Measurements from ENCODE around the gene FAM72B.
"Not testable (repeated sequence)": the region's sequence is repeated elsewhere in the genome, so short reads cannot be mapped to it uniquely, and the experiment has no call there.

FAM72B gene

DNA sequence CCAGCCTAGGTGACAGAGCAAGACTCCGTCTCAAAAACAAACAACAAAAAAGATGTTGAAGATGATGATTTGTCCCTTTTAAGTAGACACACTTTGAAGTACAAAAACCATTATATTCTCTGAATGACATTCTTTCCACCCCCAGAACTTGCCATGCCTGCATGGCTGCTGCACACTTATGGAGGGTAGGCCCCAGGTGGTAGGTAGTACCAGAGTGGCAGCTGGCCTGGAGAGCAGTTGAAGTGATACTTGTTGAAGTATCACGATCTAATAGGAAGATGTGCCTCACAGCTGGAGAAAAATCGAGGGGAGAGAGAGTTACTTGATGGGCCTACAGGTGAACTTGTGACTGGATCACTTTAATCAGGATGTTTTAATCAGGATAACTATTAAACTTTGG lies 15.6 kb upstream of the FAM72B start:
- not testable (repeated sequence) for DNase-seq

DNA sequence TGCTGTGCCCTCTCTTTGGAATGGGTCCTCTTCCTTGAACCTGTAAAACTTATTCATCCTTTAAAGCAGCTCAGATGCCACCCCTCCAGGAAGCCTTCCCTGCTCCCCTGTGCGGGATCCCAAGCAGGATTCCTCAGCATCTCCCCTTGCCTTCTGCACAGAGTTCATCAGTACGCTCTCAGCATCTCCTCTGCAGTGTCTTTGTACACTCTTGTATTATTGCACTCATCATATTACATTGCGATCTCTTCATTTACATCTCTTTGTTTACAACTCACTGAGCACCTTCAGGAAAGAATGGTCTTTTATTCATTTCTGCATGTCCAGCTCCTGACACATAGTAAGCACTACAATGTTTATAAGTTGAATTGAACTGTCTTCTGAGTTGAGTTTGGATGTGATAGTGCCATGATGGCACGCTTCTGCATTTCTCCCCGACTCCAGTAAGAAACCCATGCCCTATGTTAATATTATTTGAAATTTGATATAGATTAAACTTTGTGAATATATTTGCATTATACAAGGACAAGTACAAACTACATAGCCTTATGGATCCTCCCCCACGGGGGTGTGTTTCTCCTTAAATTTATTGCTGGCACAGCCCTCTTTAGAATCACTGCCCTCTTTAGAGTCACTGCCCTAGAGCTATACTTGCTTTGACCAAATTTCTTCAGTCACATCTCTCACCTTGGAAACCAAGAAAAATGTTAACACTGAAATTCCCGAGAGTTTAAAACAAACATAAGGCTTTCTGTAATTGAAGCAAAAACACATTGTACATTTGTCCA lies 13.1 kb upstream of the FAM72B start:
- not testable (repeated sequence) for DNase-seq

DNA sequence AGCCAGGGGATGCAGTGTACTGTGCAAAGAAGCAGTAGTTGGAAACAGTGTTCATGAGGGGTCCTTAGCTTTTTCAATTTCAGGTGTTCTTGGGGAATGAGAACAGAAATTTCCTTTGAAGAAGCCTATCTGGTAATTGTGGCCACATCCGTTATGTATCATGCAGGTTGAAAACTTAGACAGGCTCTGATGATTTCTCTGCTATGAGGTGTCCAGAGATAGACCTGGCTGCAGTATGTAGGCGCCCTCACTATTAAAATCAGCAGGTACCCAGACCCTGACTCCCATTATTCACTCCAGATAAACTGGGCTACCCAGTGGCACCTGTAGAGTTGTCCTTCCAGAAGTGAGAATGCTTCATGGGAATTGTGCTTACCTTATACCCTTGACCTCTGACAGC lies 8.4 kb upstream of the FAM72B start:
- DNase-seq, result not testable (repeated sequence)

DNA sequence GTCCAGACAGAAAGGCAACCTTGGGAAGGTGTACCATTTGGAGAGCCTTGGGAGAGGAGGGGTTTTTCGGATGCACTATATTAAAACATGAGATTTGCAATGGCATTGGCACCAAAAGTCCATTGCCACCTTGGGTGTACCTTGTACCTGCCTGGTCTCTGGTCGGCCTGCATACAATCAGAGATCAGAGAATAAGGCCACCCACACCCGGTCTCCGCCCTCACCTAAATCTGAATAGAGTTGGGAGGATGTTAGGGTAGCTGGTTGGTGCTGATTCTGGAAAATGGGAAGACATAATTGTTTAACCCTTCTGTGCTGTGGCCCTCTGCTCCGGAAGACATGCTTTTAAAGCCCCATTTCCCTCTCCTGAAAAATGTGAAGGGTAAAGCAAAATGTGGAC lies 3.8 kb upstream of the FAM72B start:
- DNase-seq, result not testable (repeated sequence)

DNA sequence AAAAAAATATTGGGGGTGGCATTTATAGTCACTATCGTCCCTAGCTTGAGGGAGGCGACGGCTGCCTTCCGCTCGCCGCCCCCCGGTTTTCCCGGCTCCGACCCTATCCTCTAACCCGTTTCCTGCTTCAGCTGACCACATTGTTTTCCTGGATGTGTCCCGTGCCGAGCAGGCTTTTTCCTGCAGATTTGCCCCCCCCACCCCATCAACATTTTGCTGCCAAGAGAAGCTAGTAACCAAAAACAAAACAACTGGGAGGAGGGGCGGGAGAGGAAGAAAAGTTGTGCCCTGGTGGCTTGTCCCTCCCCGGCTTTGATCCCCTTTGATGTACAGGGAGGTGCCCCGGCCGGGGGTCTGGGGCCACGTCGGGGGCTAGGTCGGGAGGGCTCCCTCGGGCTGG lies 2.1 kb upstream of the FAM72B start:
- not testable (repeated sequence) for DNase-seq

DNA sequence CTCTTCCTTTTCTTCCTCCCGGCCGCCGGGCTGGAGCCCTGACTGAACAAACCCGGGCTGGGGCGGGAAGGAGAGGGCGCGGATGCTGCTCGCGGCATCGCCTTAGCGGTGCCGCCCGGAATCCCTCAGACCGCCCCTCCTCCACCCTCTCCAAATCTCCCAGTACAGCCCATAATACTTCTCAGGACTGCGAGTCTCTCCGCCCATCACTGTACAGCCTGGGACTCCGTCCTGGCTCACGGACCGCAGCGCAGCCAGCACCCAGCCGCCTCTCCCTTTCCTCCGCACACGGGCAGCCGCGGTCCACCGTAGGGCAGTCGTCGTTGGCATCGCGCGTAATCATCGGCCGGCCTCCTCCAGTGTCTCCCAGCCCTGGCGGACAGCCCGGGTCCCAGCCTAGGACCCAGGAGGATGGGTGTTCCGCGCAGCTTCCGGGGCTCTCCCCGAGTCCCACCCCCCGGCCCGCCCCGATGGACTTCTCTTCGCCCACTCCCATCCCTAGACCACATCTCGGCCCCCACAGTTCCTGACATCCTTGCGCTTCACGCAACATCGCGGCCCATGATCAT lies 1.1 kb upstream of the FAM72B start:
- not testable (repeated sequence) for DNase-seq

DNA sequence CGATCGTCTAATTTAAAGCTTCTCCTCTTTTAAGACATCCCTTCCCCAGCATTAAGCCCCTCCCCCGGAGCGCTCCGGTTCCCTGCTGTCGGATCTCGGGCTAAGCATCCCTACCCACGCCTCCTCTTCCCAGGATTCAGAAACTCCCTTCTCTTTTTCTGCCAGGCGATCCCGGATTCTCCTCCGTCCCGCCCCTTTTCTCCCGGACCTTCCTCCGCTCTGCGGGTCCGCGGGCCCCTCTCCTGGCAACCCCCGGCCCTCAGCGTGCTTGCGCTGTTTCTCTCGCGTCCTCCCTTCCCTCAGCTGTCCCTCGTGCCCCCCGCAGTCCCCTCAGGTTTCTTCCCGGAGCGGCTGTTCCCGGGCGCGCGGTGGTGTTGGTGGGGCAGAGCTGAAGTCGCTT lies 273 bp downstream of the FAM72B start:
- not testable (repeated sequence) for DNase-seq

DNA sequence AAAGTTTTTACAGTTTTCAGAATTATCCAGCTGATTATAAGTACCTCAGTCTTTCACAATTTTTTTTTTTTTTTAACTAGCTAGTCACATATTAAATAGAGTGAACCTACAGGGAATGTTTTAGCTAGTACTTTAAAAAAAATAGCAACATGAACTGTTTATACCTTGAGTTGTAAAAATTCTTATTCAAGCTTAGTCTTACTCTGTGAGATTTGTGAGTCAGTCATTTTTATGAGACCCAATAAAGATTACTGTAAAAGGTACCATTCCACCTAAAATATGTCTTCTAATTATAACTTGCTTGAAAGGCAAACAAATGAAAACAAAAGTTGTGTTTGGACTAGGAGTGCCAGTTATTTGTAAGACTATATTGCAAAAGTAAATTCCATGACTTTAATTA lies 5.9 kb downstream of the FAM72B start:
- DNase-seq, result not testable (repeated sequence)

DNA sequence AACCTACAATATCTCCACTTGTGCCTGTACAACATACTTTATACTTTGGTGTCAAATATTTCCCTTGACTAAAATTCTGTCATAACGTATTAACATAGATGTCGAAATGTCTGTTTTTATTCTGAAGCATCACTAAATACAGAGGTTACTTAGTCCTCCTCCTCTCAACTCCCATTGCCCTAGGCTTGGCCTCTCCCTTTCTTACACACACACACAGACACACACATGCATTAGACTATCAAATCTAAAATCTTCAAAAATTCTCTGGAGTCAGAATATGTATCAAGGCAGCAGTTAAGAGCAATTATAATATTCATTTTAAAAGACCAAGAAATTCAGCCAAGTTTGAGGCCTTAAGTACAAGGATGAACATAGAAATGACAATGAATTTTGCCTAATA lies 7.5 kb downstream of the FAM72B start:
- DNase-seq, result not testable (repeated sequence)

DNA sequence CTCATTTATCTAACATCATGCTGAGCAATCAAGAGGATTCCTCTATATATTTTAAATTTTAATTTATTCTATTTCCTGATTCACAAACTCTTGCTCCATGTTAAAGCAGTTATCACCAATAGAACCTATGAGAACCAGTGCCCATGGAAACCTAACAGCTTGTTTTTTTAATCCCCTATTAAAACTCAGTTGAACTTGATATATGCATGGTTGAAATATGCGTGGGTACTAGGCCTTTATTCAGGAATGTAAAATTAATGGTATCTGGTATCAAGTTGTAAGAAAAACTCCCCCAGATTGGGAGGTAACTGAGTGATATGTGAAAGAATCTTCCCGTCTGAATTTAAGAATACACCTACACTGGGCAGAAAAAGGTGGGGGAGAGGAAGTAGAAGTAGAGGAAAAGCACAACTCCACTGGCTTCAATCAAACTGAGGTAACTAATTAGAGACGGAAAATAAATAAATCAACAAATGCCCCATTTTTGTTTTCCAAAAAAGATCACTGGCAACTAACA lies 15.9 kb downstream of the FAM72B start:
- DNase-seq, result not testable (repeated sequence)

DNA sequence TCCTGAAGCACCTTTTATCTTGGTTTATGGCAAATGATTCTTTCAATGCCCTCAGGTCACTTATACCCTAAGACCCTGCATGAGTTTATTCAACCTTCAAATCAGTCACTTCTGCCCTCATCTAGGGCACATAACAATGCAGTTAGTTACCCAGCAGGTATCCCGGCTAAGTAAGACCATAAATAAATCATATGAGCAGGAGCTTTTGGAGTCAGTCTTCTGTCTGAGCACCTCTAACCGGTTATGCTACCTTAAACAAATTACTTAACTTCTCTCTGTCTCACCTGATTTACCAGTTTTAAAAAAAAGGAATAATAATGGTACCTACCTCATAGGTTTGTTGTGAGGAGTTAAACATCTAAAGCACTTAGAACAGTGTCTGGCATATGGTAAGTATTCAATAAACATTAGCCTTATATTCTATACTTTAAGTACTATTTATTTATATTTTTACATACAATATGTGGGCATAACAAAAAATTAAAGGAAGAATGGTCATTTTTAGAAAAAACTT lies 16.9 kb downstream of the FAM72B start:
- DNase-seq, result not testable (repeated sequence)

DNA sequence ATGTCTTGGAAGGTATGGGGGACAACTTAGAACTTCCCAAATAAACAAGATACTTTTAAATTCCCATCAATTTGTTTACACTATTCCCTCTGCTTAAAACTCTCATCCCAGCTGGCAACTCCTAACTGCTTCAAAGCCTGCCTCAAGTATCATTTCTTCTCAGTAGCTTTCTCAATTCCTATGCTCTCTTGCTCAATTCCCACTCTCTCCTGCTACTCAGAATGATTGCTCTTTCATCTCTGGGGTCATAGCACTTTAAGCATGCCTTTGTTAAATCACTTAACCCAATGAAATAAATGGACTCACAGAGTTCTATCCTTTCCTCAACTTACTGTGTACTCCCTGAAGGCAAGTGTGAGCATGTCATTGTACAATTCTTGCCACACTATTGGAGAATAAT lies 18.8 kb downstream of the FAM72B start:
- DNase-seq, result not testable (repeated sequence)

DNA sequence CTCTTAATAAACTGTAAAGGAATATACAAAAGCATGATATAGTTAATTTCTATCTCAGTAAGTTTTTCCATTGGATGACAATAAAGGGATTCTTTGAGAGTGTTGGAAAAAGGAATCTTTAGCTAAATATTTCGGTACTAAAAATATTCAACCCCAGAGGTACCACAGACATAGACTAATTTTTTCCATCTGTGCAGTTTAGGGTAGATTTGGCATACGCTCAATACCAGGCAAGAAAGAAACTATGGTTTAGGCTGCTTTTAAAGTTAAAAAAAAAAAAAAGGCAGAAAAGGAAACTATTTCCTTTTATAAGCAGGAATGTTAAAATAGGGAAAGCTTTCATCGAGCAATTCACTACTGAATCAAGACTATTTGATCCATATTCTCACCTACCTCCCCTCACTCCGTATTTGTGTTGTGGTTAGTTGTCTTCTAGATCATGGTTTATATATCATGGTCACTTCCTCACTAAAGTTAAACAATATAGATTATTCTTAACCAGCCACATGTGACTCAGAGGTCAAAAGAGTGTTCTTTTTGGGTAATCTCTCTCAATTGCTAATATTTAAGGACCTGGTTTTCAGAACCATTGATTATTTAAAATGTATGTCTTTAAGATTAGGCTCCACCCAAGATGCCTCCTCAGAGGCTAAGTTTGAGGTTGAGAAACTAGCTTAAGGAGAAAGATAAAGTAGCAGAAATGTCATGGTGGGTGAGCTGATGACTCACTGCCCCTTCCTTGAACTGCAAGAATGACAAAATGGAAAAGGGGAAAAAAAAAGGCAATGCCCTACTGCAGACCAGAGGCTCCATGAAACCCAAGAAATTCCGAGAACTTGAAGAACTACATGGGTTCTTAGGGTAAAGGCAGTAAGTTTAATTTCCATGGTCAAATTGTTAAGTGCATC lies 20.0 kb downstream of the FAM72B start:
- DNase-seq, result not testable (repeated sequence)

DNA sequence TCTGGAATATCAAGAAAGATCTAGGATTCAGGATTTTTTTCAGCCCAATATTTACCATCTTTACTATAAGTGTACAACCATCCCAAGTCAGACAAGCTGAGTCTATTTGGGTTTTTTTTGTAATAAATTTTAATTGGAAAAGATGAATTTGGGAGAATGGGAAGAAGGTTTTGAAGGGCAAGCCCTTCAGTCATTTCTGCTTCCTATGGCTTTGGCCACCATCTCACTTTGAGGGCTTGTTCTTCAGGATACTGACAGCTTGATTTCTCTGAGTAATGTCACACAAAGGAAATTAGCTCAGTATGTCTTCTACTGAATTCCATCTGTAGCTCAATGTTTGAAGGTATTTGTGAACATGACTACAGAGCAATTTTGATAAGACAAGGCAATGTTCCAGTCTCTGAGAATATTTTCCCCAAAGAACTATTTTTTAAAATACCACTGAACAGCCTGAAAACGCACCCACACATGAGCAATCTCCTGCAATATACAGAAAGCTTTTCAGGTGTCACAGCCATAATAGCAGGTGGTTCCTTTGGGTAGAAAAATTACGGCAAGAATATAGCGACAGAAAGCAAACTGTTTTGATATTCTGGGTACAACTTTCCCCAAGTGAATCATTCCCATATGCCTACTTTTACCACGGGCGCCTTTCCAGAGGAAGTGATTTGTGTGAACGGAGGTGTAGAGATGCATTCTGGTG lies 22.8 kb downstream of the FAM72B start:
- not testable (repeated sequence) for DNase-seq

DNA sequence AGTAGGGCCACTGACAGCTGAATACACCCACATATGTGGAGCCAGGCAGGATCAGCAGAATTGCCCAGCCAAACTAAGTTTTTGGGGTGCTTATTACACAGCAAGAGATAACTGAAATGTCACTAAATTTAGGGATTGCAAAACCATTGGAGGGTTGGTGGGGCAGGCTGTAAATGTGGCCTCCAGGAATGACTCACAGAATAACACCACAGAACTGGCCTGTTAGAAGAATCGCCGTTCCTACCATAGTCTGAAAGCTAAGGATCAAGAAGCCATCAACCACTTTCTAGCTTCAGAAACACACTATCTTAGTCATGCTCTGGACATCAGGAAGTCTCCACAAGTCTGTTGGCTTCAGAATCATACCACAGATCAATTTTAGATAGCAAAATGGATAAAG lies 24.0 kb downstream of the FAM72B start:
- DNase-seq, result not testable (repeated sequence)

DNA sequence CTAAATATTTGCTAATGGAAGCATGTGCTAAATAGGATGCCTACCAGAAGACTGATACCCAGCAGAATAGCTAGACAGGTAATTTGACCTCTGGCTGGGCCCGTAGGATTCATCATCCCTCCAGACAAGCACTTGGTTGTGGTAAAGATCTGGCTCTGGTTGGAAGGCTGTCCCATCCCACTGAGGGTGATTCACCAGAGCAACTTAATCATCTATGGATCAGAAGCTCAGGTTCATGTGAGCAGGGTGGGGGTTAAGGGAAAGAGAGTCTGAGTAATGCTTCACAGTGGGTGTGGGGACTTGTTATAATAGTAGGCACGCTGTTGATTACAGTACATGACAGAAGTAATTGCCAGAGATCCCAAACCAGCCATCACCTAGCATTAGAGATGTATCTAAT lies 26.5 kb downstream of the FAM72B start:
- not testable (repeated sequence) for DNase-seq

DNA sequence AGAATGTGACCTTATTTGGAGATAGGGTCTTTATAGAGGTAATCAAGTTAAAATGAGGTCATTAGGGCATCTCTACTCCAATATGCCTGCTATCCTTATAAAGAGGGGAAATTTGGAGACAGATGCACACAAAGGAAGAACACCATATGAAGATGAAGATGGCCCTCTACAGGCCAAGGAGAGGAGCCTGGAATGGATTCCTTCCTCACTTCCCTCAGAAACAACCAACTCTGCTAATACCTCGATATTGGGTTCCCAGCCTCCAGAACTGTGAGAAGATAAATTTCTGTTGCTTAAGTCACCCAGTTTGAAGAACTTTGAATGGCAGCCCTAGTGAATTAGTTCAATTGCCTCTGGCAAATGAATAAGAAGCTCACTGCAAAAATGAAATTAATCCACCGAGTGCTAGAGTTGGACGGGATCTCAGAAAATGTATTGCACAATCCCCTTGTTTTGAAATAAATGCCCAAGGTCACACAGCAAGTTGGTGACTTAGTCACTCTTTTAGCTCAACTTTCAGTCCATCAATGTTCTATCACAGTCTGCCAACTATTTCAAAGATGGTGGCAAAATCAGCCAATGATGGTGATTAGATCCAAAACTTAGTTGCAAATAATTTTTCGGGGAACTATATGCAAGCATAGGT lies 27.1 kb downstream of the FAM72B start:
- DNase-seq, result not testable (repeated sequence)

DNA sequence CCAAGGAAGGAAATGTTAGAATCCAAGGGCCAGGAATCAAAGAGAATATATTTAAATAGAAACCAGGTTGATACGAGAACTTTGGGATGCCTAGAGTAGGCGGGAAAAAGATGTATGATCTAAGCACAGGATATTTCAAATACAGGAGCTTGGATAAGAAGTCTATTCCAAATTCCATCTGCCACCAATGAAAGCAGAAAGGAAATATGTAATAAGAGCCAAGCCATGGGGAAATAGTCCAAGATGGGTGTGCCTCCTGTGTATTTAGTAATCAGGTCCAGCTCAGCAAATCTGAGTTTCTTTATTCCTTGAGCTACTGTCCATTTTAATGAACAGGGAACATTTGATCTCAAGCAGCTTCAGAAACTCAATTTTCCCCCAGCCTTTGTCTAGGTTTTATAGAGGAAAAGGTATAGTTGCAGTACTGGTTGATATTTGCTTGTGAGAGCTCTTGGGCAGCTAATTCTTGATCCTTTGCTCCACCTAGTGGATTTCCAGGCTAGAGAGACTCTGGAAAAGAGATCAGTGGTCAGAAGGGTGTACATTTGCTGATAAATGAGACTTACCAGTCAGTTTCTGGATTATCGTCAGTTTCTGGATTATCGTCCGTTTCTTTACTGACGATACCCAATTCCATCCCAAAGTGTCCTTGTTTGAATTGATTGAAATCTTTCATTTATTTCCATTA lies 28.3 kb downstream of the FAM72B start:
- DNase-seq, result not testable (repeated sequence)

DNA sequence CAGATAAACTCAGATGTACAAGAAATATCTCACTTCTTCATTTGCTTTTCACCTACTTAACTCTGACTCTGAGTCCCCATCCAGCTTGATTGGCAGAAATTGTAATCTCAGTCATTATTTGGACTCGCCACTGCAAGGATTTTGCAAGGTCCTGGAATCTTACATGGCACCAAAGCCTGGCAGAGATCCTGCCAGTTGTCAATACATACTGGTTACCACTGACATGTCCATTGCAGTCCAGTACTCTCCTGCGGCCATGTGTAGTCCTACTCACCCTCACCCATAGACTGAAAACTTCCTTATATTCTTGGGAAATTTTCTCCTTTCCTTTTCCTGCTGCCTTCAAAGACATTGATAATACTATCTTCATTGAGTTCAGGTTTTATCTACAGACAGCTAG lies 29.3 kb downstream of the FAM72B start:
- DNase-seq, result not testable (repeated sequence)

DNA sequence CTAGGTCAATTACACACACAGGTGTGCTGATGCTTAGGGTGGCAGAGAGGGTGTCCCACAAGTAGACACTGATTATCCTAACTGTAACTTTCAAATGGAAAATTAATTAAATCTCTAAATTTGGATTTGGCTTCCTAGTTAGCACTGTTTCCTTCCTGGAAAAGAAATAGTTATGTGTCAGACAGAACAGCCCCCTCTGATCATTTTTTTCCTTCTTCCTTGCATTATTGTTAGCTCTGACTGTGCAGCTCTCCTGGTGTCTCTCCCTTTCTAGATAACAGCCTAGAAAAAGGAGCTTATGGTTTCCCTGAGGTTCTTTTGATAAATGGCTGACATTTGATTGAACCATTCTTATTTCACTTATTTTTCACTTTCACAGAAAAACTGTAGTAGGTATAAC lies 31.4 kb downstream of the FAM72B start:
- not testable (repeated sequence) for DNase-seq

DNA sequence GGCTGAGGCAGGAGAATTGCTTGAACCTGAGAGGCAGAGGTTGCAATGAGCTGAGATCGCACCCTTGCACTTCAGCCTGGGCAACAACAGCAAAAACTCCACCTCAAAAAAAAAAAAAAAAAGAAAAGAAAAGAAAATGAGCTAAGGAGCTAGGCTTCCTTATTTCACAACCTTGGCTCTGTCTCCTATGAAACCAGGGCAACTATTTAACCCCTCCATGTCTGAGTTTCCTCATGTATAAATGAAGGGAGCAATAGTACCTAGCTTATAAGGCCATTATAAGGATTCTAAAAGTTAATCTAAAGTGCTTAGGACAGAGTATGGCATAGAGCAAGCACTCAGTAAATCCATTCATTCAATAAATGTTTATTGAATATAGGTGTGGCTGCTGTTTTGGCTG lies 32.8 kb downstream of the FAM72B start:
- not testable (repeated sequence) for DNase-seq
